ENCODE results near the gene SYVN1.

The SYVN1 gene

GRCh38 chr11:65116370-65117205, 17.7 kb downstream of the SYVN1 start:
- in situ Hi-C loops (cut with HindIII; ENCODE audit: low sequenced_read_pairs) = no loop called here
- no peak for TF ChIP-seq CTCF (IDR thresholded peaks at IDR 0.05; ENCODE audit: low read depth, low read length, missing control alignments)
- H3K4me3 ChIP-seq (ENCODE audit: low read depth, low read length) = peak overlapping the region; percentile 85
- no peak for DNase-seq (ENCODE audit: low read depth)

- no peak for TF ChIP-seq CTCF (IDR thresholded peaks at IDR 0.05; ENCODE audit: low read depth, low read length, missing control alignments)
Observed at GRCh38 chr11:65115361-65116082, 18.8 kb downstream of the SYVN1 start.

GRCh38 chr11:65114538-65115171, 19.7 kb downstream of the SYVN1 start:
- no peak for DNase-seq (ENCODE audit: low read depth)
- H3K4me3 ChIP-seq (ENCODE audit: low read depth, low read length) = no peak overlapping the region
- TF ChIP-seq CTCF (IDR thresholded peaks at IDR 0.05; ENCODE audit: low read depth, low read length, missing control alignments) = no peak
- in situ Hi-C loops (cut with HindIII; ENCODE audit: low sequenced_read_pairs) = no loop called here

More at GRCh38 chr11:65115361-65116082, 18.8 kb downstream of the SYVN1 start:
- H3K4me3 ChIP-seq (ENCODE audit: low read depth, low read length) = no peak overlapping the region
- DNase-seq (ENCODE audit: low read depth) = no peak
- in situ Hi-C loops (cut with HindIII; ENCODE audit: low sequenced_read_pairs) = no loop called here

- DNase-seq (ENCODE audit: low read depth) = no peak
- in situ Hi-C loops (cut with HindIII; ENCODE audit: low sequenced_read_pairs) = no loop called here
- TF ChIP-seq CTCF (IDR thresholded peaks at IDR 0.05; ENCODE audit: low read depth, low read length, missing control alignments) = no peak
- no peak overlapping the region for H3K4me3 ChIP-seq (ENCODE audit: low read depth, low read length)
Observed at GRCh38 chr11:65113839-65114238, 20.5 kb downstream of the SYVN1 start.

GRCh38 chr11:65113361-65113756, 21.0 kb downstream of the SYVN1 start:
- in situ Hi-C loops (cut with HindIII; ENCODE audit: low sequenced_read_pairs) = no loop called here
- TF ChIP-seq CTCF (IDR thresholded peaks at IDR 0.05; ENCODE audit: low read depth, low read length, missing control alignments) = no peak
- no peak for DNase-seq (ENCODE audit: low read depth)
- H3K4me3 ChIP-seq (ENCODE audit: low read depth, low read length) = peak overlapping the region; percentile 56

GRCh38 chr11:65112546-65113360, 21.6 kb downstream of the SYVN1 start:
- TF ChIP-seq CTCF (IDR thresholded peaks at IDR 0.05; ENCODE audit: low read depth, low read length, missing control alignments) = peak; percentile 84
- in situ Hi-C loops (cut with HindIII; ENCODE audit: low sequenced_read_pairs) = no loop called here
- DNase-seq (ENCODE audit: low read depth) = no peak
- peak overlapping the region; percentile 56 for H3K4me3 ChIP-seq (ENCODE audit: low read depth, low read length)
